ENCODE measurements around the gene PCA3.
A peak's percentile ranks its signal among the peaks of the same experiment; 100 is the strongest.

The PCA3 gene

GRCh38 chr9:76818271-76818670, 54.0 kb downstream of the PCA3 start:
- H3K27ac ChIP-seq: no peak overlapping the region

GRCh38 chr9:76820431-76820830, 56.2 kb downstream of the PCA3 start:
- no peak for TF ChIP-seq CTCF (conservative IDR thresholded peaks at IDR 0.05)
- no peak overlapping the region for H3K27ac ChIP-seq

More at GRCh38 chr9:76818271-76818670, 54.0 kb downstream of the PCA3 start:
- TF ChIP-seq CTCF (conservative IDR thresholded peaks at IDR 0.05): no peak

- TF ChIP-seq CTCF (conservative IDR thresholded peaks at IDR 0.05): no peak
- H3K27ac ChIP-seq: peak overlapping the region; percentile 54
Measured at GRCh38 chr9:76827296-76828080, 63.2 kb downstream of the PCA3 start.

- TF ChIP-seq CTCF (conservative IDR thresholded peaks at IDR 0.05): no peak
- H3K27ac ChIP-seq: peak overlapping the region; percentile 54
Measured at GRCh38 chr9:76828447-76828846, 64.2 kb downstream of the PCA3 start.

- no peak for TF ChIP-seq CTCF (conservative IDR thresholded peaks at IDR 0.05)
- peak overlapping the region; percentile 83 for H3K27ac ChIP-seq
Measured at GRCh38 chr9:76835571-76836283, 71.5 kb downstream of the PCA3 start.

All from VCaP (cell line).